ENCODE data around the gene SMAD2.

Gene SMAD2

DNA sequence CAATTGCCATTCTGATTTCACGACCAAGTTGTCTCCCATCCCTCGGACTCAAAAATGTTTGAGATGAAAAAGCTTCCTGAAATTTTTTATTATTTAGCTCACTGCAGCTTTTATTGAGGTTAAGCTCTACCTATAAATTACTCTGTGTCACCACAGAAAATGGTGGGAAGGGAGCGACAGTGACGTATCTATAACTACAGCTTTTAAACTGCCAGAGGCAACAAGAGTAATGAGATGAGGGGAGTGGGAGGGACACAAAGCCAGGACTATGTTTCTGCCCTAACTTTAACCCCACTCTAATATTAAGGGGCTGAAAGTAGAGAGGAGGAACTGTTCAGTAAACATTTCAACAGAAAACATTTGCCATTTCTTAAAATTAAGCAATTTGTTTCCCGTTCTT lies 37.4 kb downstream of the SMAD2 start:
- Mint-ChIP-seq H3K27ac (no peak overlapping the region), H3K4me1 (peaks cover 35% of the 10 kb centered on the region), H3K9me3 (no peaks in the 10 kb centered on the region), H3K36me3 (peaks cover 63% of the 10 kb centered on the region), H3K4me3 (no peak overlapping the region), H3K27me3 (no peaks in the 10 kb centered on the region)
- no peak for ATAC-seq

DNA sequence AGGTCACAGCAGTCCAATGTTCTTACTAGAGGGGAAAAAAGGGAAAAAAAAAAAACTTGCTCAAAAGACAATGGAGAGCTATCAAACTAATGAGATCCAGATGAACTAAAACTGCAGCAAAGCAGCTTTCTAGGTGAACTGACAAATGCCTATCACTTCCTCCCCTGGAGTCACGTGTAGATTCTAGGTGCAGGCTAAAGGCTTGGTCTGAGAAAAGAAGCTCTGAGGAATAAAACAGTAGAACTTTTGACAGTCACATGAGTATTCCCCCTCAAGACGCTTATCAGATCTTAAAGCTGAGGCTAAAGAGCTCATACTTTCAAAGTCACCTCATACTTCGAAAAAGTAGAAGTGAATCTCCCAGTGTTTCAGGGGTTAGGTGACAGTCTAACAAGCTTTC lies 42.3 kb downstream of the SMAD2 start:
- peaks cover 65% of the 10 kb centered on the region for H3K36me3 Mint-ChIP-seq
- no peak for ATAC-seq
- peaks cover 34% of the 10 kb centered on the region for H3K4me1 Mint-ChIP-seq
- H3K27ac Mint-ChIP-seq = no peak overlapping the region
- no peak overlapping the region for H3K4me3 Mint-ChIP-seq
- H3K27me3 Mint-ChIP-seq = no peaks in the 10 kb centered on the region
- no peaks in the 10 kb centered on the region for H3K9me3 Mint-ChIP-seq

DNA sequence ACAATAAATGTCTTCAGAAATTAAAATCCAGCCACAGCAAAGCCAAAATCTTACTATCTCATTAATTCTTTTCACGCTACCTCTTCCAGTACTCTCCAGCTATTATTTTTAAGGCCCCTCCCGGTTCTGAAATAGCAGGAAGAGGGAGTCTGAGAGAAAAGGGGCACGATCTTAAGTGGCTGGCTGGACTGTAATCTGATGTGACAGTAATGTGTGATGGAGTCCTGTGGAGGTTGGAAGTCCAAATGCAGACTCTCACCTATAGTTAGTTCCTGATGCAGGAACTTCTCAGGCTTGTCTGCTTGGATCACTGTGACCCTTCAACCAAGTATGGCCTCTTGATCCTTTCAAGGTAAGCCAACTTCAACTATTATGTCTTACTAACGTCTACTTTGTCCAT lies 43.2 kb downstream of the SMAD2 start:
- no peak overlapping the region for H3K4me3 Mint-ChIP-seq
- no peaks in the 10 kb centered on the region for H3K9me3 Mint-ChIP-seq
- H3K36me3 Mint-ChIP-seq = peaks cover 68% of the 10 kb centered on the region
- H3K4me1 Mint-ChIP-seq = peaks cover 34% of the 10 kb centered on the region
- no peak for ATAC-seq
- no peak overlapping the region for H3K27ac Mint-ChIP-seq
- no peaks in the 10 kb centered on the region for H3K27me3 Mint-ChIP-seq

DNA sequence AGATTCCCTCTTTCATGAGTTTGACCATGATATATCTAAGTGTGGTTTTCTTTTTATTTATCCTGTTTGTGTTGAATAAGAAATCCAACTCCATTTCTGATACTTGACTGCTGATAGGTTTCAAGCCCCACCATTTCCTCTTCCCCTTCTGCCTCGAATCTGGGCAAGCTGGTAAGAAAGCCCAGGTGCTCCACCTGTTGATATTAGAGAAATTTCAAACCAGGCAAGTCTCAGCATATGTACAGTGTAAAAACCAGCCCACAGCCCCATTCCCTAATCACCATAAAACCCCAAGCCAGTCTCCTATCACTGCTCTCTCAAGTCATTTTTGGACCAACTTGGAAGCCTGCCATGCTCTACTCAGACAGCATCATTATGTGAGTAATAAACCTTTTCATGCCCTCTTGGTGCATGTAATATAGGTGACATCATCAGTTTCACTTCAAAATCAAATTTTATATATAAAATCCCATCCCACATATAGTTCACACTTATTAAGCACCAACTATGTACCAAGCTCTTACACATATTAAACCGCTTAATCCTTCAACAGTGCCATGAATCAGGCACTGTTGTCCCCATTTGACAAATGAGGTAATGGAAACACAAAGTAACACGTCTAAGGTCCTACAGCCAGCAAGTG lies 46.6 kb downstream of the SMAD2 start:
- H3K36me3 Mint-ChIP-seq = peaks cover 76% of the 10 kb centered on the region
- no peak overlapping the region for H3K27ac Mint-ChIP-seq
- no peak overlapping the region for H3K4me3 Mint-ChIP-seq
- H3K27me3 Mint-ChIP-seq = no peaks in the 10 kb centered on the region
- ATAC-seq = no peak
- no peaks in the 10 kb centered on the region for H3K9me3 Mint-ChIP-seq
- peaks cover 31% of the 10 kb centered on the region for H3K4me1 Mint-ChIP-seq

DNA sequence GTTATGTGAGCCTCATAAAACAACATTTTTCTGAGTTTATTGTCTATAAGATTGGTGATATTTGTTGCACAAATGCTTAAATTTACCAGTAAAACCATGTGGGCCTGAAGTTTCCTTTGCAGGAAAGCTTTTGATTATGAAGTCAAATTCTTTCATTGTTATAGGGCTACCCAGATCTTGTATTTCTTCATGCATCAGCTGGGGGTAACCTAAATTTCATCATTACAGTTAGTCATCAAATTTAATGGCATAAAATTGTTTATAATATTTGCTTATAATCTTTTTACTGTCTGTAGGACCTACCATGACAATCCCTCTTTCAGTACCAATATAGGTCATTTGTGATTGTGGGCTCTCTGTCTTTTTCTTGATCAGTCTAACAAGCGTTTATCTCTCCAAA lies 47.8 kb downstream of the SMAD2 start:
- no peak for ATAC-seq
- H3K27ac Mint-ChIP-seq = no peak overlapping the region
- H3K9me3 Mint-ChIP-seq = no peaks in the 10 kb centered on the region
- peaks cover 20% of the 10 kb centered on the region for H3K4me1 Mint-ChIP-seq
- H3K27me3 Mint-ChIP-seq = no peaks in the 10 kb centered on the region
- no peak overlapping the region for H3K4me3 Mint-ChIP-seq
- peaks cover 70% of the 10 kb centered on the region for H3K36me3 Mint-ChIP-seq

DNA sequence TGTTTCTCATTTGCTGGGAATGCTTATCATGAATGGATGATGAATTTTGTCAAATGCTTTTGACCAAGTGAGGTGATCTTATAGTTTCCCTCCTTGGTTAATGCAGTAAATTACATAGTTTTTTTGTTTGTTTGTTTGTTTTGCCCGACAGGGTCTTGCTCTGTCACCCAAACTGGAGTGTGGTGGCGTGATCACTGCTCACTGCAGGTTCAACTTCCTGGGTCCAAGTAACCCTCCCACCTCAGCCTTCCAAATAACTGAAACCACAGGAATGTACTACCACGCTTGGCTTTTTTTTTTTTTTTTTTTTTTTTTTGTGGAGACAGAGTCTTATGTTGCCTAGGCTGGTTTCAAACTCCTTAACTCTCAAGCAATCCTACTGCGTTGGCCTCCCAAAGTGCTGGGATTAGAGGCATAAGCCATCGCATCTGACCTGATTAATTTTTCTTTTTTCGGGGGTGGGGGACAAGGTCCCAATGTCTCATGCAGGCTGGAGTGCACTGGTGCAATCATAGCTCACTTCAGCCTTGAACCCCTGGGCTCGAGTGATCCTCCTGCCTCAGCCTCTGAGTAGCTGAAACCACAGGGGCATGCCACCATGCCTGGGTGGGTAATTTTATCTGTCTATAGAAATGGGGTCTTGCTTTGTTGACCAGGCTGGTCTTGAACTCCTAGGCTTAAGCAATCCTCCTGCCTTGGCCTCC lies 48.6 kb downstream of the SMAD2 start:
- no peak overlapping the region for H3K4me3 Mint-ChIP-seq
- H3K9me3 Mint-ChIP-seq = no peaks in the 10 kb centered on the region
- no peaks in the 10 kb centered on the region for H3K27me3 Mint-ChIP-seq
- H3K27ac Mint-ChIP-seq = no peak overlapping the region
- no peak for ATAC-seq
- peaks cover 62% of the 10 kb centered on the region for H3K36me3 Mint-ChIP-seq
- H3K4me1 Mint-ChIP-seq = peaks cover 13% of the 10 kb centered on the region

DNA sequence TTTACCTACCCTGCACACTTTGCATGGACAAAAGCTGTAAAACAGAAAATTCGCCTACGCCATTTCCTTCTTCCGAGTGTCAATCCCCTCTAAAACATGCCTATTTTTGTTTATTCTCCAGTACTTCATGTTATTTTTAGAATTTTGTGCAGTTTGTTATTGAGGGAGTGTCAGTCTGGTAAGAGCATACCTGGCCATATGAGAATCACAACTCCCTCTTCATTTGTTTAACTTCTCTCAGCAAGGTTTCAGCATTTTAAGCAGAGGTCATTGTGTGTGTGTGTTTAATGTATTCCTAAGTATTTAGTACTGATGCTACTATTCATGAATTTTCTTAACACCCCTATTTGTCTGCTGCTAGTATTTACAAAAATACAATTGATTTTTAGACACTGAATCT lies 49.4 kb downstream of the SMAD2 start:
- Mint-ChIP-seq H3K4me1 (peaks cover 13% of the 10 kb centered on the region), H3K36me3 (peaks cover 54% of the 10 kb centered on the region), H3K4me3 (no peak overlapping the region), H3K27me3 (no peaks in the 10 kb centered on the region), H3K27ac (no peak overlapping the region), H3K9me3 (no peaks in the 10 kb centered on the region)
- no peak for ATAC-seq

DNA sequence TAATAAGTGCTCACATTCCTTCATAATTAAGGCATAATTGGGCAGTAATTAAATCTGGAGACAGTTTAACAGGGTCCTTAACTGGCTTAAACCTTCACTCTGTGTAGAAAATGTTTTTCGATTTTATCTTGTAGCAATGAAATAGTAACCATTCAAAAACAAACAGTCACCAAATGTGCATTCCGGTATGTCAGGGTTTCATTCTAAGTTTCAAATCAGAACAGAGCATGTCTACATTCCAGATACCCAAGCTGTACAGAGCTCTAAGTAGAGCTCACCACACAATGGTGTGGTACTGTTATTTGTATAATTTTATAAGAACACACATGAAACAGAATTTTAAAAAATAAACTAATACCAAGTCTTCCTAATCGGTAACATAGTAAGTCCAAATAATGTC lies 52.6 kb downstream of the SMAD2 start:
- H3K36me3 Mint-ChIP-seq = peaks cover 39% of the 10 kb centered on the region
- H3K27ac Mint-ChIP-seq = no peak overlapping the region
- ATAC-seq = no peak
- H3K4me3 Mint-ChIP-seq = no peak overlapping the region
- H3K27me3 Mint-ChIP-seq = no peaks in the 10 kb centered on the region
- no peaks in the 10 kb centered on the region for H3K9me3 Mint-ChIP-seq
- H3K4me1 Mint-ChIP-seq = peaks cover 10% of the 10 kb centered on the region

DNA sequence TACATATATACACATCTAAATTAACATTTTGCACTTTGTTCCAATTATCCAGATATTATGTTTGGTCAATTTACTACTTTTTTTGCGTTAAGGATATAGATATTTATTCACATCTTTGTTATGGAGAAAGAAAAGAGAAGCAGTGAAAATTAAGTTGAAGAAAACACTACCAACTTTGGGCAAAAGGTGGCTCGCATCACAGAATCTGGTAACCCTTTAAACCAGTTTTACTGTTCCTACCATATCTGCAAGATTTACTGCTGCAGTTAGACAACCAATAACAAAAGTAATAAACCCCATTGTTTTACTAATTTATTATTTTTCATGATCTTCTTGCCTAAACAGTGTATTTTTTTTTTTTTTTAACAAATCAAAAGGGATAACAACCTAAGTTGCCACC lies 53.6 kb downstream of the SMAD2 start:
- no peak for ATAC-seq
- Mint-ChIP-seq H3K27ac (no peak overlapping the region), H3K9me3 (no peaks in the 10 kb centered on the region), H3K36me3 (peaks cover 39% of the 10 kb centered on the region), H3K27me3 (no peaks in the 10 kb centered on the region), H3K4me3 (no peak overlapping the region), H3K4me1 (peaks cover 10% of the 10 kb centered on the region)

DNA sequence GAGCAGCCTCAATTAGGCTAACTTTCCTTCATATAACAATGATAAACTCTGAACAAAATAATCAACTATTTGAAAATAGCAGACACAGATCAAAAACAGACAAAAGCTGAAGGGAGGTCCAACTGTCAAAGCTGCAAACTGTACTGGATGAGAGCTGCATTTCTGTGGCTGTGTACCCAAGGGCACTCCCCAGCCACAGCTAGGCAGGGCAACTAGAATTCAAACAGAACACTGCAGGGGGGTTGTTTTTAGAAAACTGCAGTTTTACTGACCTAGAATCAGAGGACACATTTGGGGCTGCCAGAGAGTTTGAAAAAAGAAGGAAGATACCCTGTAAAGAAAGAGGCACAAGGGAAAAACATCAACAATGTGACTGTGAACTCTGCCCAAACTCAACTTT lies 56.8 kb downstream of the SMAD2 start:
- no peak for ATAC-seq
- Mint-ChIP-seq H3K27ac (no peak overlapping the region), H3K27me3 (no peaks in the 10 kb centered on the region), H3K4me1 (peaks cover 10% of the 10 kb centered on the region), H3K4me3 (no peak overlapping the region), H3K9me3 (no peaks in the 10 kb centered on the region), H3K36me3 (peaks cover 27% of the 10 kb centered on the region)

DNA sequence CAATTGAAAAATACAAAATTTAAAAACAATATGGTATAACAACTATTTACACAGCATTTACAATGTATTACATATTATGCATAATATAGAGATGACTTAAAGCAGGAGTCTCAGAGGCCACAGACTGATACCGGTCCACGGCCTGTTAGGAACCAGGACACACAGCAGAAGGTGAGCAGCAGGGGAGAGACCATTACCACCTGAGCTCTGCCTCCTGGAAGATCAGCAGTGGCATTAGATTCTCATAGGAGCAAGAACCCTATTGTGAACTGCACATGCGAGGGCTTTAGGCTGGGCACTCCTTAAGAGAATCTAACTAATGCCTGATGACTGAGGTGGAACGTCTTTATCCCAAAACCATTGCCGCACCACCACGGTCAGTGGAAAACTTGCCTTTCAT lies 58.0 kb downstream of the SMAD2 start:
- Mint-ChIP-seq H3K4me1 (peaks cover 10% of the 10 kb centered on the region), H3K27me3 (no peaks in the 10 kb centered on the region), H3K27ac (no peak overlapping the region), H3K9me3 (no peaks in the 10 kb centered on the region), H3K4me3 (no peak overlapping the region), H3K36me3 (peaks cover 35% of the 10 kb centered on the region)
- ATAC-seq = no peak

DNA sequence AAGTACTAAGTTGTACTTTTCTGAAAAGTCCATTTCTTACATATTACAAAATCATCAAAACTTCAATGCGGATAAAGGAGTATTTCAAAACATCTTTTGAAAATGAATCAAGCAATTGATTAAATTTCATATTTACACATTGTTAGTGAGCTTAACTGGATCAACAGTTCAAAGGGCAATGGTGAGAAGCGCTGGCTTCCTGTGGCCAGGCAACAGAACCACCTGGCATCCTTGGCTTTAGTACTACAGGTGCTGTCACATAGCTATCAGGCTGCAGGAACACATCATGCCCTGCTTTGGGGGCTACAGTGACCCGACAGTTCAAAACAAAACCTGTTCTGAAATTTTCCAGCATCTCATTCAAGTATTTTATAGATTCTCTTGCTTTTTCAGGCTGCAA lies 59.2 kb downstream of the SMAD2 start:
- Mint-ChIP-seq H3K4me1 (peaks cover 10% of the 10 kb centered on the region), H3K27ac (no peak overlapping the region), H3K36me3 (peaks cover 43% of the 10 kb centered on the region), H3K4me3 (no peak overlapping the region), H3K9me3 (no peaks in the 10 kb centered on the region), H3K27me3 (no peaks in the 10 kb centered on the region)
- no peak for ATAC-seq

DNA sequence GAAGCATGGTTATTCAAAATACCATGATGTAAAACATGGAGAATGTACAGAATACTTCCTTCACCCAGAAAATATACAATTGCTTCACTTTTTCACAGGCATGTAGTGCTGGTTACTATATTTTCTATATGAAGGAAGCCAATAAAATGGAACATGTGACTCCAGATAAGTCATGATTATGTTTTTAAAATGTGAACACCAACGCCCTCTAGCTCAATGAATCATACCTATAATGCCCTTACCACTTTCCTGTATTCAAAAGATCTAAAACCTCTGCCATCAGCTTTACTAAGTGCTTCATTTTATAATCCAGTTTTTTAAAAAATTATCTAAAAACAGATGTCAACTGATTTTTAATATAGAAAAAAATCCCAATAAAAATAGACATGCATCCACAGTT lies 59.9 kb downstream of the SMAD2 start:
- Mint-ChIP-seq H3K27ac (no peak overlapping the region), H3K4me3 (no peak overlapping the region), H3K36me3 (peaks cover 47% of the 10 kb centered on the region), H3K9me3 (no peaks in the 10 kb centered on the region), H3K4me1 (peaks cover 10% of the 10 kb centered on the region), H3K27me3 (no peaks in the 10 kb centered on the region)
- no peak for ATAC-seq

DNA sequence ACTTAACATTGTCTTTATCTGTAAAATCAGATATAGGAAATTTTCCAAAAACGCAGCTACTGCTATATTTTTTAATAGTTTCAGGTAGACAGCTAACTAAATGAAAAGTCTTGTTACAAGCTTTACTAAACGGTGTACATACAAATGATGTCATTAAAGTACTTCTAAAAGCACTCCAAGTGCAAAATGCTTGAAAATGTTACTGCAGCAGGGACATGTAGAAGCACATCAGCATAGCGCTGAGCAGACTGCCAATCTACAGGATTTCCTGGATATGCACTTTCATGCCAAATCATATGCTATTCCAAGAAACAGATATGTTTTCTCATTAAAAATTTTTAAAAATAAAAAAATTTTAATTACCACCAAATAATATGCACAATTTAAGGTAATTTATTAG lies 61.7 kb downstream of the SMAD2 start:
- no peaks in the 10 kb centered on the region for H3K27me3 Mint-ChIP-seq
- no peaks in the 10 kb centered on the region for H3K9me3 Mint-ChIP-seq
- ATAC-seq = no peak
- peaks cover 46% of the 10 kb centered on the region for H3K36me3 Mint-ChIP-seq
- H3K4me3 Mint-ChIP-seq = no peak overlapping the region
- H3K27ac Mint-ChIP-seq = no peak overlapping the region
- no peaks in the 10 kb centered on the region for H3K4me1 Mint-ChIP-seq

DNA sequence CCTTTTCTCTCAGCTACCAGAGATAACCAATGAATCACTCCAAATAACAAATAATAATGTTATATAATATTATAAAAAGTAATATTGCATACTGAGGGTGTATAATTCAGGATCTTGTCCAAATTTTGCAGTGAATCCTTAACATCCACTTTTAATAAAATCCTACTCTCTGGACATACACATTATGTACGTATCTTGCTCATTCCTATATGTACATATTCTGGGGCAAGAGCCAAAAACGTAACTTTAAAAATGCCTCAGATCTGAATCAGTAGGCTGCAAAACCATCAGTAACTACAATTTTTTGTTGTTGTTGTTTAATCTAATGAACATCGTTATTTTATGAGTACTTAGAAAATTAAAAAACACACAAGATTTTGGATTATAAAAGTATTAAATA lies 65.3 kb downstream of the SMAD2 start:
- Mint-ChIP-seq H3K27me3 (no peaks in the 10 kb centered on the region), H3K4me3 (no peak overlapping the region), H3K9me3 (no peaks in the 10 kb centered on the region), H3K27ac (no peak overlapping the region), H3K36me3 (peaks cover 74% of the 10 kb centered on the region), H3K4me1 (no peaks in the 10 kb centered on the region)
- no peak for ATAC-seq

DNA sequence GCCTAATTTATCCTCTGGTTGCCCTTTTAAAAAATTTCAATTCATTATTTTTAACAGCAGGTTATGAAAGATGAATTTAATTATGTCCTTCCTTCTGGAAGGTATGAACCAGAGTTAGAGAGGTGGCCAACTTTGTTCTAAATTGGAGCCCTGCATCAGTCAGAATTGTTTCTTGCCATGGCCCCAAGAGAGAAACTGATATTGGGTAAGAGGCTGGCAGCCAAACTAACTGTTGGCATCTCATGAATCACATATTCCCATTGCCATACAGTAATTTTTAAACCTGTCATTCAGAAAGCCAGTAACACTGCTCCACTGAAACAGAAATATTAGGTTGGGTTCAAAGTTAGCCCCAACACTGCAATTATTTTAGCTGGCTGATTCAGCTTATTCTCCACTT lies 67.4 kb downstream of the SMAD2 start:
- peaks cover 3% of the 10 kb centered on the region for H3K9me3 Mint-ChIP-seq
- ATAC-seq = no peak
- no peaks in the 10 kb centered on the region for H3K27me3 Mint-ChIP-seq
- no peaks in the 10 kb centered on the region for H3K4me1 Mint-ChIP-seq
- H3K36me3 Mint-ChIP-seq = peaks cover 79% of the 10 kb centered on the region
- no peak overlapping the region for H3K27ac Mint-ChIP-seq
- H3K4me3 Mint-ChIP-seq = no peak overlapping the region
